K562 (cell line): ENCODE measurements around the gene APLNR.

ENCODE experiments used
- CREM ChIP-seq: IDR thresholded peaks from 2 replicates; pipeline ENCODE4 v1.6.1; 2014; ENCODE audit warnings: antibody characterized with exemption, low read depth
- CTCF ChIP-seq, 3 experiments: IDR thresholded peaks in 2 of 3; conservative IDR thresholded peaks in 1 of 3; 2 replicates each; pipeline ENCODE4 v1.5.1; 2011 to 2012; ENCODE audit warnings: low read length in 3 of 3, mild to moderate bottlenecking in 3 of 3, control low read depth in 2 of 3, improper control_type of control experiment in 1 of 3, inconsistent platforms in 1 of 3, low read depth in 1 of 3, mixed read lengths in 1 of 3, moderate library complexity in 1 of 3; ENCODE audit not compliant: insufficient read depth in 2 of 3
- GATA2 ChIP-seq: sonication (generic); formaldehyde crosslinking; IDR thresholded peaks from 2 replicates; pipeline ENCODE4 v1.4.0; 2020; ENCODE audit warnings: mild to moderate bottlenecking, missing genetic modification reagents
- MYC ChIP-seq, 2 experiments: fragments of 250-450 bp in 1 of 2; sonication (Bioruptor Pico) in 1 of 2; IDR thresholded peaks; 2 replicates each; pipeline versions ENCODE4 v1.5.1 to v1.6.1; 2012 to 2021; ENCODE audit warnings: low read depth in 2 of 2, borderline replicate concordance in 1 of 2, improper control_type of control experiment in 1 of 2, low read length in 1 of 2, mild to moderate bottlenecking in 1 of 2, moderate library complexity in 1 of 2
- TEAD2 ChIP-seq: fragments of 450-650 bp; IDR thresholded peaks from 2 replicates; pipeline ENCODE4 v1.6.1; 2016; ENCODE audit warnings: missing genetic modification characterization, control low read depth, missing compliant biosample characterization
- ZNF324 ChIP-seq: fragments of 250-450 bp; sonication (Bioruptor Pico); IDR thresholded peaks from 2 replicates; pipeline ENCODE4 v1.4.0; 2020; ENCODE audit warnings: mild to moderate bottlenecking
- ZNF778 ChIP-seq: fragments of 450-650 bp; formaldehyde crosslinking; IDR thresholded peaks from 2 replicates; pipeline ENCODE4 v1.4.0; 2020; ENCODE audit warnings: mild to moderate bottlenecking, moderate library complexity
- TF ChIP-seq, protein P1 (sequence below): fragments of 250-450 bp; sonication (Bioruptor Pico); IDR thresholded peaks from 2 replicates; pipeline ENCODE4 v1.5.0; 2022; ENCODE audit warnings: mild to moderate bottlenecking
- TF ChIP-seq, protein P2 (sequence below): sonication (generic); formaldehyde crosslinking; IDR thresholded peaks from 2 replicates; pipeline ENCODE4 v1.8.1; 2022; ENCODE audit warnings: missing genetic modification reagents

DNA sequence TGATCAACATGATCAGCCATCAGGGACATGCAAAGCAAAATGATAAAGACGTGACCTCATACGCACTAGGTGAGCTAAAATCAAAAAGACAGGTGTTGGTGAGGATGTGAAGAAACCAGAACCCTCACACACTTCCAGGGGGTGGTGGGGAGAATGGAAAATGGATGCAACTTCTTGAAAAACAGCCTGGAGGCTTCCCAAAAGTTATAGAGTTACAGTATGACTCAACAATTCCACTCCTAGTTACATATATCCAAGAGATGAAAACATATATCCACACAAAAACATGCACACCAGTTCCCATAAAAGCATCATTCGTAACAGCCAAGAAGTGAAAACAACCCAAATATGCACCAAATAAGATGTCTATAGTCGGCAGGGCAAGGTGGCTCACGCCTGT is 42.1 kb upstream of the APLNR start:
- TF ChIP-seq CREM (no peak), ZNF324 (CRISPR knock-in tag) (no peak), CTCF (IDR thresholded peaks at IDR 0.05 in 2 of 3, conservative IDR thresholded peaks at IDR 0.05 in 1 of 3; ENCODE audit: insufficient read depth in 2 of 3, low read depth in 1 of 3, low read length in 3 of 3) (no peak), GATA2 (CRISPR knock-in tag) (no peak), MYC (IDR thresholded peaks at IDR 0.05; ENCODE audit: low read depth, low read length) (no peak), MYC (CRISPR knock-in tag; IDR thresholded peaks at IDR 0.05; ENCODE audit: borderline replicate concordance, low read depth) (no peak), ZNF778 (CRISPR knock-in tag) (no peak), TEAD2 (tag) (no peak)
- TF ChIP-seq, protein P1, sequence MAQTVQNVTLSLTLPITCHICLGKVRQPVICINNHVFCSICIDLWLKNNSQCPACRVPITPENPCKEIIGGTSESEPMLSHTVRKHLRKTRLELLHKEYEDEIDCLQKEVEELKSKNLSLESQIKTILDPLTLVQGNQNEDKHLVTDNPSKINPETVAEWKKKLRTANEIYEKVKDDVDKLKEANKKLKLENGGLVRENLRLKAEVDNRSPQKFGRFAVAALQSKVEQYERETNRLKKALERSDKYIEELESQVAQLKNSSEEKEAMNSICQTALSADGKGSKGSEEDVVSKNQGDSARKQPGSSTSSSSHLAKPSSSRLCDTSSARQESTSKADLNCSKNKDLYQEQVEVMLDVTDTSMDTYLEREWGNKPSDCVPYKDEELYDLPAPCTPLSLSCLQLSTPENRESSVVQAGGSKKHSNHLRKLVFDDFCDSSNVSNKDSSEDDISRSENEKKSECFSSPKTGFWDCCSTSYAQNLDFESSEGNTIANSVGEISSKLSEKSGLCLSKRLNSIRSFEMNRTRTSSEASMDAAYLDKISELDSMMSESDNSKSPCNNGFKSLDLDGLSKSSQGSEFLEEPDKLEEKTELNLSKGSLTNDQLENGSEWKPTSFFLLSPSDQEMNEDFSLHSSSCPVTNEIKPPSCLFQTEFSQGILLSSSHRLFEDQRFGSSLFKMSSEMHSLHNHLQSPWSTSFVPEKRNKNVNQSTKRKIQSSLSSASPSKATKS (CRISPR knock-in tag) = no peak
- TF ChIP-seq, protein P2, sequence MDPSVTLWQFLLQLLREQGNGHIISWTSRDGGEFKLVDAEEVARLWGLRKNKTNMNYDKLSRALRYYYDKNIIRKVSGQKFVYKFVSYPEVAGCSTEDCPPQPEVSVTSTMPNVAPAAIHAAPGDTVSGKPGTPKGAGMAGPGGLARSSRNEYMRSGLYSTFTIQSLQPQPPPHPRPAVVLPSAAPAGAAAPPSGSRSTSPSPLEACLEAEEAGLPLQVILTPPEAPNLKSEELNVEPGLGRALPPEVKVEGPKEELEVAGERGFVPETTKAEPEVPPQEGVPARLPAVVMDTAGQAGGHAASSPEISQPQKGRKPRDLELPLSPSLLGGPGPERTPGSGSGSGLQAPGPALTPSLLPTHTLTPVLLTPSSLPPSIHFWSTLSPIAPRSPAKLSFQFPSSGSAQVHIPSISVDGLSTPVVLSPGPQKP (CRISPR knock-in tag) = no peak
